Gastroesophageal sphincter (tissue), 3 donors: ENCODE measurements around the gene CLSTN1.

ENCODE experiments used
- CTCF ChIP-seq, 4 experiments: fragments of 200-600 bp in 2 of 4; fragments of 450-650 bp in 2 of 4; sonication (generic) in 1 of 4; IDR thresholded peaks; one replicate each; pipeline ENCODE4 v1.5.1; 2017 to 2019; ENCODE audit warnings: antibody characterized with exemption in 4 of 4, mild to moderate bottlenecking in 2 of 4, moderate library complexity in 2 of 4
- POLR2A ChIP-seq, 2 donors: fragments of 450-650 bp; IDR thresholded peaks; one replicate each; pipeline ENCODE4 v1.6.1; 2017; ENCODE audit warnings: antibody characterized with exemption in 2 of 2, mild to moderate bottlenecking in 2 of 2, moderate library complexity in 1 of 2
- POLR2AphosphoS5 ChIP-seq: sonication (generic); formaldehyde crosslinking; IDR thresholded peaks from one replicate; pipeline ENCODE4 v1.6.1; 2017; ENCODE audit warnings: antibody characterized with exemption

DNA sequence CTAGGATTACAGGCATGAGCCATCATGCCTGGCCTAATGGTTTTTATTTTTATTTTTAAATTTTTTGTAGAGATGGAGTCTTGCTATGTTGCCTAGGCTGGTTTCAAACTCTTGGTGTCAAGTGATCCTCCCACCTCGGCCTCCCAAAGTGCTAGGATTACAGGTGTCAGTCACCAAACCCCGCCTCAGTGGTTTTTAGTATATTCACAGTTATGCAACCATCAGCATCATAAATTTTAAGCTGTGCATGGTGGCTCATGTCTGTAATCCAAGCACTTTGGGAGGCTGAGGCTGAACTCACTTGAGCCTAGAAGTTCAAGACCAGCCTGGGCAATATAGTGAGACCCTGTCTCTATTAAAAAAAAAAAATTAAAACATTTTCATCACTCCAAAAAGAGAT is 143.7 kb downstream of the CLSTN1 start:
- no peak for TF ChIP-seq CTCF (IDR thresholded peaks at IDR 0.05)
- TF ChIP-seq POLR2AphosphoS5: no peak
- no peak for TF ChIP-seq POLR2A (IDR thresholded peaks at IDR 0.05)
